Adrenal gland (tissue), 5 donors: ENCODE data around the gene ARL15.

Source experiments
- CTCF ChIP-seq, 6 experiments: fragments of 450-650 bp in 4 of 6; fragments of 200-600 bp in 2 of 6; sonication (generic) in 1 of 6; IDR thresholded peaks; 1 replicate in 5 of 6; 2 replicates in 1 of 6; pipeline versions ENCODE4 v1.5.1 to v1.8.0; 2016 to 2021; ENCODE audit warnings: antibody characterized with exemption in 6 of 6, mild to moderate bottlenecking in 2 of 6, moderate library complexity in 1 of 6
- POLR2A ChIP-seq, 2 donors: fragments of 450-650 bp; IDR thresholded peaks; one replicate each; pipeline ENCODE4 v1.6.1; 2017; ENCODE audit warnings: antibody characterized with exemption in 2 of 2, mild to moderate bottlenecking in 2 of 2, moderate library complexity in 1 of 2
- donor health status: DM: no; HTN: no; CAD: no.

DNA sequence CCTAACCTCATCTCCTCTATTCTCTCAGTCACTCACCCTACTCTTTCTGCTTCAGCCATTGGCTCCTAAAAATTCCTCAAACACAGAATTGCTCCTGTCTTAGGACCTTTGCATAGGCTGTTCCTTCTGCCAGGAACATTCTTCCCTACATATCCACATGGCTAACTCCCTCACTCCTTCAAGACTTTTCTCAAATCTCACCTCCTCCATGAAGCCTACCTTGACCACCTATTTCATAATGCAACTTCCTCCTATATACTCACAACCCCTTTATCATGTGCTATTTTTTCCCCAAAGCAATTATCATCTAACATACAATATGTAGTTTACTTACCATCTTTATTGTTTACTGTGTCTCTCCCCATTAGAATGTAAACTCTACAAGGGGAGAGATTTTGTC lies 45.8 kb downstream of the ARL15 start:
- TF ChIP-seq CTCF (IDR thresholded peaks at IDR 0.05) (no peak), POLR2A (IDR thresholded peaks at IDR 0.05) (no peak)
